Esophagus muscularis mucosa (tissue), 3 donors: ENCODE data around the gene HHATL.

ENCODE experiments used
- EP300 ChIP-seq: sonication (generic); formaldehyde crosslinking; IDR thresholded peaks from one replicate; pipeline ENCODE4 v1.6.1; 2017; ENCODE audit warnings: antibody characterized with exemption
- TF ChIP-seq, protein P1 (sequence below), 3 experiments: fragments of 200-600 bp in 2 of 3; fragments of 450-650 bp in 1 of 3; sonication (generic) in 2 of 3; IDR thresholded peaks; one replicate each; pipeline ENCODE4 v1.5.1; 2017 to 2019; ENCODE audit warnings: antibody characterized with exemption in 3 of 3, mild to moderate bottlenecking in 2 of 3, moderate library complexity in 1 of 3

DNA sequence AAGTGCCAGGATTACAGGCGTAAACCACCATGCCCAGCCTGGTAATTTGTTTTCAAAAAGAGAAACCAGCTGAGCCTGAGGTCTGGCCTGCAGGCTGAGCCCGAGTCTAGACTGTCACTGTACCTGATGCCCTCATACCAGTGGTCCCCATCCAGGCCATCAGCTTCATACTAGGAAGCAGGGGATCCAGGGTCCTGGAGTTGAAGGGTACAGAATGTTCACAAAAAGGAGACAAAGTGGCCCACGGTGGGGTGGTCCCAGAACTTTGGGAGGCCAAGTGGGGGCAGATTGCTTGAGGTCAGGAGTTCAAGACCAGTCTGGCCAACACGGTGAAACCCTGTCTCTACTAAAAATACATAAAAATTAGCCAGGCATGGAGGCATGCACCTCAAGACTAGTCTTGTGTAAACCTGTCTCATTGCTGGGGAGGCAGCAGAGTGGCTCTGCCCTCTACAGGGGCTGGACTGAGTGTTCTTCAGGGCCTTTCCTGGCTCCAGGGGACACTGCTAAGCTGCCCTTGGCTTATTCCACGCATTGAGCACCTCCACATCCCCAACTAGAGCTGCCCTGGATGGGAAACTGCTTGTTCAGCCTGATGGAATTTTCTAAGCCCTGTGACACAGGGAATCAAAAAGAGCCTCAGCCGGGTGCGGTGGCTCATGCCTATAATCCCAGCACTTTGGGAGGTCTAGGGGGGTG lies 7.9 kb upstream of the HHATL start:
- TF ChIP-seq, protein P1, sequence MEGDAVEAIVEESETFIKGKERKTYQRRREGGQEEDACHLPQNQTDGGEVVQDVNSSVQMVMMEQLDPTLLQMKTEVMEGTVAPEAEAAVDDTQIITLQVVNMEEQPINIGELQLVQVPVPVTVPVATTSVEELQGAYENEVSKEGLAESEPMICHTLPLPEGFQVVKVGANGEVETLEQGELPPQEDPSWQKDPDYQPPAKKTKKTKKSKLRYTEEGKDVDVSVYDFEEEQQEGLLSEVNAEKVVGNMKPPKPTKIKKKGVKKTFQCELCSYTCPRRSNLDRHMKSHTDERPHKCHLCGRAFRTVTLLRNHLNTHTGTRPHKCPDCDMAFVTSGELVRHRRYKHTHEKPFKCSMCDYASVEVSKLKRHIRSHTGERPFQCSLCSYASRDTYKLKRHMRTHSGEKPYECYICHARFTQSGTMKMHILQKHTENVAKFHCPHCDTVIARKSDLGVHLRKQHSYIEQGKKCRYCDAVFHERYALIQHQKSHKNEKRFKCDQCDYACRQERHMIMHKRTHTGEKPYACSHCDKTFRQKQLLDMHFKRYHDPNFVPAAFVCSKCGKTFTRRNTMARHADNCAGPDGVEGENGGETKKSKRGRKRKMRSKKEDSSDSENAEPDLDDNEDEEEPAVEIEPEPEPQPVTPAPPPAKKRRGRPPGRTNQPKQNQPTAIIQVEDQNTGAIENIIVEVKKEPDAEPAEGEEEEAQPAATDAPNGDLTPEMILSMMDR (IDR thresholded peaks at IDR 0.05): no peak
- no peak for TF ChIP-seq EP300
